Measurements from ENCODE around the gene BTG1.
A peak's percentile ranks its signal among the peaks of the same experiment; 100 is the strongest.
"Not testable (repeated sequence)": the region's sequence is repeated elsewhere in the genome, so short reads cannot be mapped to it uniquely, and the experiment has no call there.

BTG1 gene

DNA sequence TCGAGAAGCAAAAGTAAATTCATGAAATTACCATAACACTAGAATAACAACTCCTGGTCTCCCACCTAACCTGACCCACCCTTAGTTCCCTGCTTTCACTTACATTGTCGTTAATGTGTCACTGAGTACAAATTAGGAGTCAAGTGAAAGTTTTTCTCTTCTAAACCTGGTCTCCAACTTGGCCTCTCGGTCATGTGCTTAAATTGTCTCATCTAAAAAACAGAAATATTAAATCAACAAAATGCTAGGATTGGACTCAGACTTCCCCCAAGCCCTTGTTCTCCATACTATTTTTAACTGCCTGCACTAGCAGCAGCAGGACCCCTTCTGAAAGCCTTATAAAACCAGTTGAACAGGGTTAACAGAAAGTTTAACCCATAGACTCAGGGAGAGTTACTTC is 1.8 kb upstream of the BTG1 start:
- peak in 1 of 2 experiments; percentile 13 for DNase-seq

DNA sequence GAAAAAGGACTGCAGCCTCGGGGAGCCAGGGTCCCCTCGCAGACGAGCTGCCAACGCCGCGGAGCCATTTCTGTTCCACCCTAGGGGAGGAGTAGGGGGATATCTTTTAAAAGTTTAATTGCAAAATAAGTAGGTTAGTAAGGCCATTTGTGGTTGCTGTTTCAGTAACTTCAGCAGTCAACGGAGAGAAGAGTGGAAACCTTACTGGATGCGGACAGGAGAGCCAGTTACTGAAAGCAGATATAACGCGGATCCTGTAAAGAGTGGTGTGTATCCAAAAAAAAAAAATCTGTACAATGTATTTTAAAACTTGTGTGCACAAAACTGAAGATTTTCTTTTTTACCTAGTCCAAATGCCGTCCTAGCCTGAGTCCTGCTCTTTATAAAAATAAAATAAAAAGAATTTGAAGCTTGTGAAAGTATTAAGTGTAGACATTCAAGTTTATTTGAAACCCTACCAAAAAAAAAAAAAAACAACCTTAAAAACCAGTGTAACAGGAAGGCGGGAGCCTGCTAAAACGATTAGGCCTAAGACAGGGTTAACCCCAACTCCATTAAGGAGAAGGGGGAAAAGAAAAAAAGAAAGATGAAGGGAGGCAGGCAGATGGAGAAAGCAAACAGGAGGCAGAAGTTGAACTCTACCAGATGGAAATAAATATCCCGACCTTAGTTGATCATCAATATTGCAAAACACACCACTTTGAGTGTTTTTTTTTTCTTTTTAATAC is 1.0 kb upstream of the BTG1 start:
- DNase-seq, result no peak

DNA sequence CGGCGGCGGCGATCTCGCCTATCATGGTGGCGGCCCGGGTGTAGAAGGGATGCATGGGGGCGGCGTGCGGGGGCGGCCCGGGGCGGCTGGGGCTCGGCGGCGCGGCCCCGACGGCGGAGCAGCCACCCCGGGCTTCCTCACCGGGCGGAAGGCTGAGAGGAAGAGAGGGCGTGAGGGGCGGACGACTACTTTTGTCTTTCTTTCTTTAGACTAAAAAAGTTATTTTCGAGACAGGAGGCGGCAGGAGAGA is 240 bp downstream of the BTG1 start:
- DNase-seq, result no peak

DNA sequence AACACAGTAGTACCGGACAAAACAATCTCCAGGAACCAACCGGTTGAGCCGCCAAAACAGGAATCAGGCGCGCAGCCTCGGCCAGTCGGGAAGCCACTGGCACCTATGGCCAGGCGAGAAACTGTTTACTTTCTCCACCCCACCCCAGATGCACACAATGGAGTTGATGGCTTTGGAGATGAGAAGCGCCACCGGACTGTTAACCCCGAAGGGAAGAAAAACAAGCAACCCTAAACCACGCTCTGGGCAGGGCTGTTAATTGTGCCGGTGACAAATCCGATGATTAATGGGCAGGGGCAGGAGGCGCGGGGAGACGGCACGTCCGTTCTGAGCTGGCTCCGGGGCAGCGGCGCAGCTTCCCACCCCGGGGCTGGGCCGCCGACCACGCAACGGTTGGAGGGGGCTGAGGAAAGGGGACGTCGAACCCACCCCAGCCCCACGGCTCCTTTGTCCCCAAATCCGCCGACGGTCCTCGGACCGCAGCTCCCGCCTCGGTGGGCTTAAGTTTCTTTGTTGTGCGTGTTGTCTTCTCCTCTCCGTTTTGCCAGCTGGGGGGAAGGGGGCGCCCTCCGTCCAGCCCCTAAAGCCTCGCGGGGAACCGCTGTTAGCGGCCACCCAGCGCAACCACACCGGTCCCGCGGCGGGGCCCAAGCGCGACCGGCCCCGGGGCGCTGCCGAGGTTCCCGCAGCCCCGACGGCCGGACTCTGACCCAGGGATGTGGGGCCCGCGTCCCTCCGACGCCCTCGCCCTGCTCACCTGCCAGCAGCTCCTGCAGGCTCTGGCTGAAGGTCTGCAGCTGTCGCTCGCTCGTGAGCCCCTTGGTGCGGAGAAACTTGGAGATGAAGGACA is 790 bp downstream of the BTG1 start:
- DNase-seq, result peak; percentile 25 to 59

DNA sequence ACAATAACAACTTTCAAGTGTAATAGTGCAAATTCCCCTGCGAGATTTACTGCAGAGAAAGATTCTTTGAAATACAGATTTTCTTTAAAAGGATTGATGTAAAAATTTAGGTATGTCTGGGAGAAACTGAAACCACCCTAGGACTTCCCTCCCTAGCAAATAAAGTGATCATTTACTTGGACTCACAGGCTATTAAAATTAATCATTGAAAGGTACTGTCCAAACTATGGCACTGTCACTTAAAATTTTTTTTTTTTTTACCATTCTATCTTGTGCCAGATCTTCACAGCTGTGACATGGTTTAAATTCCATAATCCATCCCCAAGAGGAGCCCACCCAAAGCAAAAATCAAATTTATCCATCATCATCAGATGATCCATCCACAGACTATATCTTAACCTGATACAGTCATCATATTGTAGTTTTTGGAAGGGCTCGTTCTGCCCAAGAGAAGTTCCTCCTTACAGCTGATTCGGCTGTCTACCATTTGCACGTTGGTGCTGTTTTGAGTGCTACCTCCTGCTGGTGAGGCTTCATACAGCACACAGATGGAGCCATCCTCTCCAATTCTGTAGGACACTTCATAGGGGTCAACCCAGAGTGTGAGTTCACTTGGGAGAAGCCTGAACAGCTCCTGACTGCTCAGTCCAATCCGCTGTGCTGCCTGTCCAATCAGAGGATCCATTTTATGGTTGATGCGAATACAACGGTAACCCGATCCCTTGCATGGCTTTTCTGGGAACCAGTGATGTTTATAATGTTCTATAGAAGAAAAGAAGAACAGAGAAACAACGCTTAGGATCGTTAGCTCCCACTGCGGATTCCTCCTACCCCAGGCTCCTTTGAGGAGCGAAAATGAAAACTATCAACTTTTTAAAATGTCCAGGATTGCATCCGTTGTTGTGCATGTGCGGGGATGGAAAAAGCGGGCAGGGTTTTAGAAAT is 1.7 kb downstream of the BTG1 start:
- peak; percentile 63 to 78 for DNase-seq

DNA sequence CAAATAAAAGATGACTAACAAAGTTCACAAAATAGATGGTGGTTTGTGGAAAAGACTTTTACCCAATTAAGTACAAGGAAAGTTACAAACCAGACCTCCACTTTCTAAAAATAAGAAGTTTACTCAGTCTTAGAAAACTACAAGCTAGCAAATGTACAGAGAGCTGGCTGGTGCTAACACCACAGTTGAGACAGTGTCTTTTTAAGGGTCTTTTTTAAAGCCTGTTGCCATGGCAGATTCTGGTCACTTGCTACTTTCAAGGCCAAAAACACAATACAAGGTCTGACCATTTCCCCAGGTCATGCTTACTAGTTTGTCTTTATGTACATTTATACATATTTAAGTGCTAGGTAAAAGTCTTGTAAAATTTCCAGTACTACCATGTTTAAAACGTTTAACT is 2.4 kb downstream of the BTG1 start:
- no peak for DNase-seq

DNA sequence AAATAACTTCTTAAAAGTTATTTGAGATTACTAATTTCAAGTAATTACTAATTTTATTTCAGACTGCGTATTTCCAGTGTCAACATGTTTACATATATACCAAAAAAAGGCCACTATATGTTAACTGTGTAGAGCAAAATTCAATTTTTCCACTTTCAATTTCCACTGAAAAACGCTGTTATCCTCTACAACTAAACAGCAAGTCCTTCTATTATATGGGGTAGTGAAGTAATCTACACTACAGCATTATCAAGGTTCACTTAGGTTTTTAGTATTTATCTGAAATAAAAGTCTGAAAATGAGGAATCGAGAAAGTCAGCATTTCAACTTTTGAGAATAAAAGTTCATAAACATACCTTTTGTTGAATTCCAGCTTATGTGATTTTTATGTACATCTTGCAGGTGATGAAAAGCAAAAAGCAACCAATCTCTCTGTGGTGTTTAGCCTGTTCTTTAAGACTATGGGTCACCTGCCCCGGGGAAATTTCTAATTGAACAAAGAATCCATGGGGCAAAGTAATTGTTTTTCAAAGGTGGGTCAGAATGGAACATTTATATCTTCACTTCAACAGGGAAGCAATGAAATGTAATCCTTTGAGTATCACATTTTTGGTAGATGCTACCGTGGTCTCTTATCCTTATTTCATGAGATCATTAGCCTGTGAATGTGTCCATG is 3.3 kb downstream of the BTG1 start:
- no peak for DNase-seq

DNA sequence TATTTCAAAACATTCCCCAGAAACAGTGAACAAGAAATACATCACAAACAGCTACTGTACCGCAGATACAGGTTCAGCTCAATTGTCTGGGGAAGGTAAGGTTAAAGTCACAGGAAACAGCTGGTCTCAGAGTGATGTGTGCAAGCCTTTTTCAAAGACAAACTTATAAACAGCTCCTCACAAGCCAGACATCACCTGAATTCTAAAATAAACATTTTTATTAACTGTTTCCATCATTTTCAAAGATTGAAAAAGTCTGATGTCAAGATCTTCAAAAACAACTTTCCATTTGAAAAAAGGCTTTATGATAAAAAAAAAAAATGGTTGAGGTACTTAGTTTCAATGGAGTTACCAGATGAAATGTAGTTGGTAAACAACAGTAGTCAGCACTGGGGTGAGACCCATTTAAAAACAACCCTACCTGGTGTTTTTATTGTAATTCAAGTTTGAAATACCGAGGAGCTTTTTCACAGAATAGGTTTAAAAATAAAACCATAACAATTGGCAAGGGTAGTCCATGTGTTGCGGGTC is 4.0 kb downstream of the BTG1 start:
- DNase-seq, result no peak

DNA sequence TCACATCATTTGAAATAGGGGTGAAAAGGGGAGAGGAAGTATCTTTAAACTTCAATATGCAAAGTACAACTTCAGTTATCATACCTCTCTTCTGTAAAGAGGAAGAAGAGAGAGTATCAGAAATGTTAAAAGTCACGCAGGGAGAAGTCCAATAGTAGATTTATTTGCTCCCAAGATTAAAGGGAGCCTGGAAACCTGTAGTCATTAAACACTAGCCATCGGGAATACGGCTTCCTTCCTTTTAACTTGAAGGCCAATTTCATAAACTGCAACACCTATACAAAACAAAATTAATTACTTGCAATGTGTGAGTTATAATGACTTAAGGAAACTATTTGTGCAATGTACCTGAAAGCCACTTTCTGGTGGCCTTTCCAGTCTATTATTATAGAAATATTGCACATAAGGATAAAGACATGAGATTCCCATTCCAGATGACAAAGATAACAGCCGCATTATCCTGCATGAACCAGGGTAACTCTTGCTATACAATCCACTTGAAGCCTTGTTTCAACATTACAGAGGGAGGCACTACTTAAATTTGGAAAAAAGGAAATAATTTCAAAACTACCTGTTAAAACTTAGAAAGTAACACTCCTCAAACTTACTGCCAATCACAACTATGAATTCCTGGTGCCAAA is 4.6 kb downstream of the BTG1 start:
- no peak for DNase-seq

DNA sequence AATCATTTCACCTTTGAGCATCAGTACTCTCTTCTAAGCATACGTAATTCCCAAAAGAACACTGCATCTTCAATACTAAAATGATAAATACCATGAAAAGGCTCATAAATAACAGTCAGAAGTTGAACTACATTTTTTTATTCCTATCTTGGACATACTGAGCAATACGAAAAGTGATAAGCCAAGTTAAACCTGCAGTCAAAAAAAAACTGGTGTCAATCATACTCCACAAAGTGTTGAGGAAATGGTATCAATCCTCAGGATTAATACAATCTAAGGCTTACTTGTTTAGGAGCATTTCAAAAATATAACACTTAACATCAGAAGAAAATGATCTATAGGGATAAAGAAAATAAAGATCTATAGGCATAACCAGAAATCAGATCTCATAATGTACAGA is 5.5 kb downstream of the BTG1 start:
- DNase-seq, result no peak

DNA sequence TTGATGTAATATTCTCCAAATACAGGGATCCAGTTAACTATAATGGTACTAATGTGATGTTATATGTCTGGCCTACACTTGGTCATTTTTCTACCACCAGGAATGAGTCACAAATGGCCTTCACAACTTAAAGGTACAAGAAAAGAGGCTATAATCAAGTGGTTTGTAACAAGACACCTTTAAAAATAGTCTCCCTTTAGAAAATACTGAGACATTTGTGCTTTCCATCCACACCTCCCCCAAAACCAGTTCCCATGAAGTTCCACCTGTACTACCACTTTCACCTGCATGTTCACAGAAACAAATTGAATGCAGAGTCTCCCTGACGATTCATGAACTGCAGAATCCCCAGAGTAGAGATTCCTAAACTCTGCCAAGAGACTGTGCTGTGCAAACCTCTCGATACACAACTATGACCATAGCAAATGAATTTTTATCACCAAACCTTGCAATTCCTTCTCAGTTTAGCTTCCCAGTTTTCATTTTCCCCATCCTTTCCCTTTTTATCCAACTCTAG is 6.0 kb downstream of the BTG1 start:
- DNase-seq, result no peak

DNA sequence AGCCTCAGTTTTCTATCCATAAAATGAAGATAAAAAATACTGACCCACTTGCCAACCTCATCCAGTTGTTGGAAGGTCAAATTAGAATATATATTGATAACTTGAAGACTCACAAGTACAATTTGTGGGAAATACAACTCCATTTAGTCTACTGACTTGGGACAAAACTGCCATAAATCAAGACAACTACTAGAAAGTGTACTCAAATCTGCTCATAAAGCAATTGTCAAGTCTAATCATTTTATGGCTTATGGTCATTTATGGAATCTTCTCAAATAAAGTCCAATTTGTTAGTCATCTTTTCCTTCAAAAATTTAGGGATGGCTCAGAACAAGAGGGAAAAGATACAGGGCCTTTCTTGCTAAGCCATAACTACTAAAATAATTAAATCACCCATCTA is 7.0 kb downstream of the BTG1 start:
- no peak for DNase-seq

DNA sequence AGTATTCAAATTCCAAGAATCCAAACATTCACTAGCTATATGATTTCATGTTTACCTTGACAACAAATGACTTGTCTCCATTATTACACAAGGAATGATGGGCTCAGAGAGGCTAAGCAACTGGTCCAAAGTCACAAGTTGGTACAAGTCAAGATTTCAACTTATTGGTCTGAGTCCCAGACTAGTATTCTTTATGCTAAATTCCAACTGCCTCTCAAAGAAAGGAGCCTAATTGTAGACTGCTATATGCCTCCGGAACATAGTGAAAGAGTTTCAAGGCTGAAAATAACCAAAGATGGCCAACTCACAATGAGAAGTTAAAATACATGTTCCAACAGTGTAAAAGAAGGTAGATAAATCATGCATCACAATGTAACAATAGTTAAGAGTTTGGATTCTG is 7.5 kb downstream of the BTG1 start:
- DNase-seq, result no peak

DNA sequence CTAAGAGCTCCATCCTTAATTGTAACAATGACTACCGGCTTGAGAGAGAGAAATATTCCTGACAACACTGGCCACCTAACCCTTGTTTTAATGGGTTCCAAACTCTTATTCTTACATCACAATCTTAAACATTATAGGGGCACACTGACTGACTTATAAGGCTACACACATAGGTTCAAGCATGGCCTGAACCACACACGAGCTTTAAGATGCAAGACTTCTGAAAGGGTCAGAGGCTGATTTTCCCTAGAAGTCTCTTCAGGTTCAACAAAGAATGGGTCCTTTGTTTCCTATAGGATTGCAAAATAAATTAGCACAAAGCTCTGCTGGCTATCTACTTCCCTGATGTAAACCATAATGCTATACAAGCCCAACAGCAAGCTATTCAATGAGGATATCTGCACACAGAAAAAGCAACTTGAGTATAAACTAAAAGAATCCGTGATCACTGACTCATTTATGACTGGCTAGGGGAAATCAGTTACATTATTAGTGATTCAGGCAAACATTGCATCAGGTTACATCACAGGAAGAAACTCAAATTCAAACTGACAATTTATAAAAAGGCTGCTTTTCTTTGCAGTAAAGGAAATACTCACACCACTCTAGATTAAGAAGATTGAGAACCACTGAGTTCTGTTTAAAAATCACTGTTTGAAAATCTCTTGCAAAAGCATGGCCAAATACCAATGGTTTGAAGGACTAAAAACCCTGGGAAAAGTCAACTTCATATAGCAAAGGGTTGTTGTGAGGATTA is 8.5 kb downstream of the BTG1 start:
- no peak for DNase-seq

DNA sequence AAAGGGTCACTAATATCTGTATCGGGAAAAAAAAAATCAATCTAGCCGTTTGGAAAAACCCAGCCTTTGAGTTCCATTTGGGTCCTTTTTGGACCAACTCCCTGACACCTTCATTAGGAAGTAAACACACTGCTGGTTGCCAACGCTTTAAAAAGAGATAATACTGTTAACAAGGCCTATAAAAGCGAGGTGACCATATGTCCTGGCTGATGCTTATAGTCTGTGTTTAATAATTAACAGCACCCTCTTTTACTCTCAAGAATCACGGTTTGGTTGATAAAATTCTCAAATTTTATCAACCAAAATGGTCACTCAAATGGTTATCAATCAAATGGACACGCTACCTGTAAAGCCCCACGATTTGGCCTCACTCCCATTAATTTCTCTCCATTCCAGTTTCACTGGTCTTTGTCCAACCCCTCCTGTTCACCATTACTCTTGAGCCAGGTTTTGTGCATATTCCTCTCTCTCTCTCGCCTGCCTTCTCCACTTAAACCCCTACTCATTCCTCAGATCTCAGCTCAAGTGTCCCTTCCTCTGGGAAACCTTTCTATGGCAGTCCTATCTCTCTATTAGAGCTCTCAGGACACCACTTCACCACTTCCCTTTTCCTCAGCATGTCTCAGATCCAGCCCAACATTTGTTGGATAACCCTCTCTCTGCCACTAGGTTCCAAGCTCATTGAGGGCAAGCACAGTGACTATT is 9.5 kb downstream of the BTG1 start:
- DNase-seq, result no peak

DNA sequence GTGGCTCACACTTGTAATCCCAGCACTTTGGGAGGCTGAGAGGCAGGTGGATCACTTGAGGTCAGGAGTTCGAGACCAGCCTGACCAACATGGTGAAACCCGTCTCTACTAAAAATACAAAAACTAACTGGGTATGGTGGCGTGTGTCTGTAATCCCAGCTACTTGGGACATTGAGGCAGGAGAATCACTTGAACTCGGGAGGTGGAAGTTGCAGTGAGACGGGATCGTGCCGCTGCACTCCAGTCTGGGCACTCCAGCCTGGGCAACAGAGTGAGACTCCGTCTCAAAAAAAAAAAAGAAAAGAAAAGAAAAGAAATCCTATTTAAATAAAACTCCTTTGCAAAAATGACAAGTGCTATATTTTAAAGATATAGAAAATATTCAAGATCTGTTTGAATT is 10.1 kb downstream of the BTG1 start:
- not testable (repeated sequence) for DNase-seq

DNA sequence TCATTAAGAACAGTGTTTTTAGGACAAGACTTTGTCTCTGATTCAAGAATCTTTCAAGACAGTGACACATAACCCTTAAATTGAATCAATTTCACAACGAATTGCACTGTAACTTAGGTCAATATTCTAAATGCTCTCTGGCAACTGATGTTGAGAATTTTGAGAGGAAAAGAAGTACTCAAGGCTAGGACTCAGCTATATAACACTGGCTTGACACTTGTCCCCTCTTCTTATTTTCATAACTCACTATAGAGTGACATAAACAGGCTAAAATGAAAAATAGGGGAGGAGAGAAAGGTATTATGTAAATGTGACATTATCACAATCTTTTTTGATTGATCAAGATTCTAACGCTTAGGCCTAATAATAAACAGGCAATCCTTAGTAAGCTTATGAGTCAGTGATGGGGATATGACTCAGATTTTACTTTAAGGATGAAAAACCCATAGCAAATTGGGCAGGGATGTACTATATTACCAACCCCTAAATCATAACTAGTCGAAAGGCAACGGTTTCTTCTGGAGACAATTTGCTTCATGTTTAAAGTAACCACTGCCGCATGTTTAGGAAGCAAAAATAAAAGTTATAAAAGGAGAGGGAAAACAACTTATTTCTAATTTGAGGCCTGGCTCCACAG is 10.9 kb downstream of the BTG1 start:
- no peak for DNase-seq

DNA sequence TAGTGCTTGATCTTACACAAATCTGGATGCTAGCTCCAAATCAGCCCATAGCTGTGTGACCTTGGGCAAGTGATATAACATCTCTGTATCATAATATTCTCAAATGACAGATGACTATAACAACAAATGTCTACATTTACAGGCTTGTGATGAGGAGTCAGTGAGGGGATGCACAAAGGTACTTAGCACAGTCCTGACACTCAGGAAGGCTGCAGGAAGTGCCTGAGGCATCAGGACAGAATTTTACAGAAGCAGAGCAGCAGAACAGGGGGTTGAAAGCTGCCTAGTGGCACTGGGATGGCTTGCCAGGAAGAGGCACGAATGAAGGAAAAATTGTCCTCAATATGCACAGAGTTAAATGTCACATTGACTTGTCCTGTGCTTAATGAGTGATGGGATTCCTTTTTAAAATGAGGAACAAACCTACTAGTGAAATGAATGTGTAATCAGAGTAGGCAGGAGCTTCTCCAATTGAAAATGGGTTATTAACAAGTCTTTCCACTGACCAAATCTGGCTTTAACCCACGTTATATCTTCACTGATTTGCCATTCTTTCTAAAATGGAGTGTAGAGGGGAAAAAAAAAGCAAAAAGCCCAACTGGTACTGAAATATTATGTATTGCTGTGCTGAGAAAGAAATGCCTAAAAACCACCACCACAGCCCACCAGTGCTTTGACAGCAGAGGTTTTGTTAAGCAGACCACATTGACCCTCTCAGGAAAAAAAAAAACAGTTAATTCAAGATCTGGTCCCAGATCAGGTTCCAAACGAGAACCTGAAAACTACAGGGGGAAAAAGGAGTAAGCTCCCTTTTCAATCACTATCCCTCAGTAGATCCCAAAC is 11.6 kb downstream of the BTG1 start:
- no peak for DNase-seq

DNA sequence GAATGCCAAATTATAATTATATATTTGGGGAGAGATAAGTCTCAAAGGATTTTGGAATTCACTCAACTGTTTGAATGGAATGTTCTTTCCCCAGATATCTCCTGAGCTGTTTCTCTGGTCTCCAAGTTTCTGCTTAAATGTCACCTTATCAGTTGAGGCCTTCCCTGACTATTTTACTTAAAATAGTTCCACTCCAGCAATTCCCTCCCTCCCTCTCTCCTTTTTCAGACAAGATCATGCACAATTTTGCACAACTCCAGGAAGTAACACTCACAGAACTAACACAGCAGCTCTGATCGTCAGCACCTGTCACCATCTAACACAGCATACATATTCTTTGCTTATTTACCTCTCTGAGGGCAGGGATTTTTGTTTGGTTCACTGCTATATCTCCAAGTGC is 12.5 kb downstream of the BTG1 start:
- DNase-seq, result no peak
